Neural cell (in vitro differentiated cells): ENCODE data around the gene HHATL. TPM values are rescaled to one million over a fixed set of nuclear protein-coding genes. Genes with fewer than 3 reads are reported as not detected.

Source experiments
- H2AFZ ChIP-seq: fragments of 200-600, 300-800 bp; sonication (generic), shearing (Covaris generic); 2 replicates; pipeline ENCODE4 v1.6.0; 2014; ENCODE audit warnings: low read depth, mild to moderate bottlenecking, antibody characterized with exemption, low read length, moderate library complexity
- H3F3A ChIP-seq: fragments of 200-600 bp; shearing (Covaris generic); 2 replicates; pipeline ENCODE4 v1.6.1; 2016; ENCODE audit warnings: mild to moderate bottlenecking, moderate library complexity, mixed read lengths, antibody characterized with exemption, low read length; ENCODE audit not compliant: insufficient read depth, poor library complexity, severe bottlenecking
- H3K27ac ChIP-seq: fragments of 200-600, 300-800 bp; sonication (generic), shearing (Covaris generic); 2 replicates; pipeline ENCODE4 v1.5.1; 2014; ENCODE audit warnings: mild to moderate bottlenecking, low read length, moderate library complexity
- H3K27me3 ChIP-seq: fragments of 300-800, 200-600 bp; sonication (generic), shearing (Covaris generic); 2 replicates; pipeline ENCODE4 v1.6.0; 2014; ENCODE audit warnings: mild to moderate bottlenecking, low read depth, low read length, moderate library complexity; ENCODE audit not compliant: insufficient read depth
- H3K36me3 ChIP-seq: fragments of 300-800, 200-600 bp; sonication (generic), shearing (Covaris generic); 2 replicates; pipeline ENCODE4 v1.5.1; 2014; ENCODE audit warnings: mild to moderate bottlenecking, antibody characterized with exemption, low read length, moderate library complexity; ENCODE audit not compliant: insufficient read depth
- H3K4me2 ChIP-seq: fragments of 300-800, 200-600 bp; sonication (generic), shearing (Covaris generic); 2 replicates; pipeline ENCODE4 v1.6.0; 2014; ENCODE audit warnings: mild to moderate bottlenecking, low read length
- H3K4me3 ChIP-seq: fragments of 300-800, 200-600 bp; sonication (generic), shearing (Covaris generic); 2 replicates; pipeline ENCODE4 v1.5.1; 2014; ENCODE audit warnings: mild to moderate bottlenecking, low read length, moderate library complexity
- H3K79me2 ChIP-seq: fragments of 200-600 bp; shearing (Covaris generic); replicated peaks from 2 replicates; pipeline ENCODE4 v1.6.0; 2014; ENCODE audit warnings: mild to moderate bottlenecking, low read length, moderate library complexity; ENCODE audit not compliant: insufficient read depth
- H3K9ac ChIP-seq: fragments of 300-800, 200-600 bp; sonication (generic), shearing (Covaris generic); 2 replicates; pipeline ENCODE4 v1.6.1; 2016; ENCODE audit warnings: mild to moderate bottlenecking, low read length, mixed read lengths
- H3K9me2 ChIP-seq: fragments of 200-600 bp; shearing (Covaris generic); 2 replicates; pipeline ENCODE4 v1.6.1; 2016; ENCODE audit warnings: mild to moderate bottlenecking, low read length, mixed read lengths; ENCODE audit not compliant: insufficient read depth
- H3K9me3 ChIP-seq: fragments of 200-600, 300-800 bp; sonication (generic), shearing (Covaris generic); 2 replicates; pipeline ENCODE4 v1.6.1; 2016; ENCODE audit warnings: mild to moderate bottlenecking, mixed run types, low read length, moderate library complexity, mixed read lengths
- H4K20me1 ChIP-seq: fragments of 200-600 bp; shearing (Covaris generic); 2 replicates; pipeline ENCODE4 v1.6.1; 2016; ENCODE audit warnings: mild to moderate bottlenecking, mixed run types; ENCODE audit not compliant: insufficient read depth
- CTCF ChIP-seq: fragments of 450-650 bp; IDR thresholded peaks from 2 replicates; pipeline ENCODE4 v1.5.1; 2014; ENCODE audit warnings: antibody characterized with exemption, mild to moderate bottlenecking, moderate library complexity; ENCODE audit not compliant: poor library complexity, severe bottlenecking
- EP300 ChIP-seq: fragments of 450-650 bp; conservative IDR thresholded peaks from 2 replicates; pipeline ENCODE4 v1.6.1; 2014; ENCODE audit warnings: antibody characterized with exemption, mild to moderate bottlenecking, moderate library complexity; ENCODE audit not compliant: poor library complexity, severe bottlenecking
- EZH2 ChIP-seq: fragments of 200-600, 300-800 bp; shearing (Covaris generic), sonication (generic); IDR thresholded peaks from 2 replicates; pipeline ENCODE4 v1.6.1; 2014; ENCODE audit warnings: antibody characterized with exemption, low read length, borderline replicate concordance, mild to moderate bottlenecking; ENCODE audit not compliant: insufficient read depth, poor library complexity, severe bottlenecking
- MXI1 ChIP-seq: fragments of 450-650 bp; conservative IDR thresholded peaks from 2 replicates; pipeline ENCODE4 v1.6.1; 2014; ENCODE audit warnings: antibody characterized with exemption, mild to moderate bottlenecking; ENCODE audit not compliant: poor library complexity, severe bottlenecking
- POLR2AphosphoS5 ChIP-seq: IDR thresholded peaks from 2 replicates; pipeline ENCODE4 v1.6.1; 2012
- RAD21 ChIP-seq: fragments of 450-650 bp; conservative IDR thresholded peaks from 2 replicates; pipeline ENCODE4 v1.6.1; 2014; ENCODE audit warnings: antibody characterized with exemption, mild to moderate bottlenecking, moderate library complexity
- REST ChIP-seq: IDR thresholded peaks from 2 replicates; pipeline ENCODE4 v1.6.1; 2012; ENCODE audit warnings: borderline replicate concordance
- SMC3 ChIP-seq: fragments of 450-650 bp; conservative IDR thresholded peaks from 2 replicates; pipeline ENCODE4 v1.6.1; 2014; ENCODE audit warnings: antibody characterized with exemption, mild to moderate bottlenecking, moderate library complexity; ENCODE audit not compliant: poor library complexity
- TAF1 ChIP-seq: IDR thresholded peaks from 2 replicates; pipeline ENCODE4 v1.6.1; 2012; ENCODE audit warnings: low read depth
- polyA plus RNA-seq: library from polyadenylated mRNA; depleted of rRNA; stranded (reverse); fragments of >200 nt; gene quantifications from 2 replicates; pipeline ENCODE4 v1.2.3, GENCODE V29; 2014

The HHATL gene
- polyA plus RNA-seq, 1 donor from 2014 or later = not detected

- Histone ChIP-seq H2AFZ (no peak overlapping the region), H3F3A (no peaks in the 10 kb centered on the region), H4K20me1 (no peaks in the 10 kb centered on the region), H3K9me3 (no peaks in the 10 kb centered on the region), H3K9me2 (no peaks in the 10 kb centered on the region), H3K27ac (no peak overlapping the region), H3K9ac (no peak overlapping the region), H3K79me2 (no peaks in the 10 kb centered on the region), H3K36me3 (no peaks in the 10 kb centered on the region), H3K4me3 (no peak overlapping the region), H3K27me3 (no peaks in the 10 kb centered on the region), H3K4me2 (no peak overlapping the region)
- TF ChIP-seq EP300 (no peak), POLR2AphosphoS5 (no peak), MXI1 (no peak), CTCF (no peak)
Measured at GRCh38 chr3:42711491-42712343, 9.1 kb upstream of the HHATL start.

GRCh38 chr3:42710323-42711021 is 7.9 kb upstream of the HHATL start:
- H3K27ac ChIP-seq = no peak overlapping the region
- H4K20me1 ChIP-seq = no peaks in the 10 kb centered on the region
- H3K27me3 ChIP-seq = no peaks in the 10 kb centered on the region
- H3K9me2 ChIP-seq = no peaks in the 10 kb centered on the region
- no peak overlapping the region for H3K4me2 ChIP-seq
- H3K4me3 ChIP-seq = no peak overlapping the region
- no peaks in the 10 kb centered on the region for H3K36me3 ChIP-seq
- H2AFZ ChIP-seq = no peak overlapping the region
- no peak overlapping the region for H3K9ac ChIP-seq
- H3K9me3 ChIP-seq = no peaks in the 10 kb centered on the region
- no peaks in the 10 kb centered on the region for H3K79me2 ChIP-seq
- TF ChIP-seq RAD21 (no peak), EP300 (no peak), POLR2AphosphoS5 (no peak), CTCF (no peak), TAF1 (no peak), EZH2 (no peak), SMC3 (no peak), MXI1 (no peak), REST (no peak)
- H3F3A ChIP-seq = no peaks in the 10 kb centered on the region
